ENCODE results near the gene CNGA1. TPM values are rescaled to one million over a fixed set of nuclear protein-coding genes. Genes with fewer than 3 reads are reported as not detected.

The CNGA1 gene
- total and polyA plus RNA-seq, 2 donors from 2014 or later = 3.4 to 3.7 TPM

- Histone ChIP-seq H3K9me3 (ENCODE audit: control insufficient read depth in 2 of 3, insufficient read depth in 1 of 3, low read length in 3 of 3) (no peaks in the 10 kb centered on the region), H3K27ac (ENCODE audit: low read depth in 2 of 2, low read length in 2 of 2) (no peak overlapping the region), H3K27me3 (ENCODE audit: control insufficient read depth, insufficient read depth, low read length) (no peaks in the 10 kb centered on the region), H3K9ac (ENCODE audit: low read length in 3 of 3) (no peak overlapping the region), H3K36me3 (ENCODE audit: control insufficient read depth in 2 of 3, insufficient read depth in 3 of 3, low read length in 3 of 3) (no peaks in the 10 kb centered on the region), H3K4me3 (ENCODE audit: low read length in 3 of 3) (no peak overlapping the region), H3K4me1 (ENCODE audit: control insufficient read depth in 2 of 3, insufficient read depth in 2 of 3, low read depth in 1 of 3, low read length in 3 of 3) (no peaks in the 10 kb centered on the region)
- no peak for TF ChIP-seq CTCF (IDR thresholded peaks at IDR 0.05; ENCODE audit: borderline replicate concordance, extremely low read depth, insufficient read depth)
- intact Hi-C loops (cut with DNase I) = no loop called here
- FAIRE-seq (no peak), DNase-seq (no peak)
Measured at GRCh38 chr4:48031802-48032525, 15.5 kb upstream of the CNGA1 start.

- intact Hi-C loops (cut with DNase I) = no loop called here
- DNase-seq (no peak), FAIRE-seq (no peak)
- H3K27me3 ChIP-seq (ENCODE audit: control insufficient read depth, insufficient read depth, low read length) = no peaks in the 10 kb centered on the region
- no peak overlapping the region for H3K4me3 ChIP-seq (ENCODE audit: low read length in 3 of 3)
- H3K4me1 ChIP-seq (ENCODE audit: control insufficient read depth in 2 of 3, insufficient read depth in 2 of 3, low read depth in 1 of 3, low read length in 3 of 3) = no peaks in the 10 kb centered on the region
- no peak overlapping the region for H3K9ac ChIP-seq (ENCODE audit: low read length in 3 of 3)
- no peak overlapping the region for H3K27ac ChIP-seq (ENCODE audit: low read depth in 2 of 2, low read length in 2 of 2)
- no peaks in the 10 kb centered on the region for H3K36me3 ChIP-seq (ENCODE audit: control insufficient read depth in 2 of 3, insufficient read depth in 3 of 3, low read length in 3 of 3)
- H3K9me3 ChIP-seq (ENCODE audit: control insufficient read depth in 2 of 3, insufficient read depth in 1 of 3, low read length in 3 of 3) = no peaks in the 10 kb centered on the region
- TF ChIP-seq CTCF (IDR thresholded peaks at IDR 0.05; ENCODE audit: borderline replicate concordance, extremely low read depth, insufficient read depth) = no peak
Measured at GRCh38 chr4:48030470-48030869, 14.0 kb upstream of the CNGA1 start.

DNA sequence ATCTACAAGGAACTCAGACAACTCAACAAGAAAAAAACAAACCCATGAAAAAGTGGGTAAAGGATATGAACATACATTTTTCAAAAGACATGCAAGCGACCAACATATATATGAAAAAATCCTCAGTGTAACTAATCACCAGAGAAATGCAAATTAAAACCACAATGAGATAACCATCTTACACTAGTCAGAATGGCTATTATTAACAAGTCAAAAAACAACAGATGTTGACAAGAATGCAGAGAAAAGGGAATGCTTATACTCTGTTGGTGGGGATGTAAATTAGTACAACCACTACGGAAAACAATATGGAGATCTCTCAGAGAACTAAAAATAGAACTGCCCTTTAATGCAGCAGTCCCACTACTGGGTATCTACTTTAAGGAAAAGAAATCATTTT, 12.2 kb upstream of the CNGA1 start:
- no peak for DNase-seq
- Histone ChIP-seq H3K27me3 (ENCODE audit: control insufficient read depth, insufficient read depth, low read length) (no peaks in the 10 kb centered on the region), H3K9ac (ENCODE audit: low read length in 3 of 3) (no peak overlapping the region), H3K4me1 (ENCODE audit: control insufficient read depth in 2 of 3, insufficient read depth in 2 of 3, low read depth in 1 of 3, low read length in 3 of 3) (no peaks in the 10 kb centered on the region), H3K27ac (ENCODE audit: low read depth in 2 of 2, low read length in 2 of 2) (no peak overlapping the region), H3K4me3 (ENCODE audit: low read length in 3 of 3) (no peak overlapping the region), H3K9me3 (ENCODE audit: control insufficient read depth in 2 of 3, insufficient read depth in 1 of 3, low read length in 3 of 3) (no peaks in the 10 kb centered on the region), H3K36me3 (ENCODE audit: control insufficient read depth in 2 of 3, insufficient read depth in 3 of 3, low read length in 3 of 3) (no peaks in the 10 kb centered on the region)
- intact Hi-C loops (cut with DNase I) = no loop called here
- FAIRE-seq = no peak
- no peak for TF ChIP-seq CTCF (IDR thresholded peaks at IDR 0.05; ENCODE audit: borderline replicate concordance, extremely low read depth, insufficient read depth)

DNA sequence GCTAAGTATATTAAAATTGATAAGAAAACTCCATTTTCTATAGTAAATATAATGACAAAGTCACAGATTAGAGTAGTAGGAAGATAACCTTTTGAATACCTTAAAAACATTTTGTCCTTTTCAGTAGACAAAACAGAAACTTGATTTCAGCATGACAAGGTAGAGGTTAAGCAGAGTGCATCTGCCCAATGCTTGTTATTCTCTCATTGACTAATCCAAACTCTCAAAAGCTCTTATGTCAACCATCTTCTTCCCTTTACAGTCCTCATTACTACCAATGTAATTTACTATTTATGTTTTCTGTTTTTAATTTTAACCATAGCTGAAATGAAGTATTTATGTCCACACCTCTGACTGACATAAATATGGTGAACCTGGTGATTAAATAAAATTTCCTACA, 11.2 kb upstream of the CNGA1 start:
- intact Hi-C loops (cut with DNase I) = no loop called here
- Histone ChIP-seq H3K27ac (ENCODE audit: low read depth in 2 of 2, low read length in 2 of 2) (no peak overlapping the region), H3K9me3 (ENCODE audit: control insufficient read depth in 2 of 3, insufficient read depth in 1 of 3, low read length in 3 of 3) (no peaks in the 10 kb centered on the region), H3K4me1 (ENCODE audit: control insufficient read depth in 2 of 3, insufficient read depth in 2 of 3, low read depth in 1 of 3, low read length in 3 of 3) (no peaks in the 10 kb centered on the region), H3K4me3 (ENCODE audit: low read length in 3 of 3) (no peak overlapping the region), H3K9ac (ENCODE audit: low read length in 3 of 3) (no peak overlapping the region), H3K36me3 (ENCODE audit: control insufficient read depth in 2 of 3, insufficient read depth in 3 of 3, low read length in 3 of 3) (no peaks in the 10 kb centered on the region), H3K27me3 (ENCODE audit: control insufficient read depth, insufficient read depth, low read length) (no peaks in the 10 kb centered on the region)
- DNase-seq = no peak
- no peak for TF ChIP-seq CTCF (IDR thresholded peaks at IDR 0.05; ENCODE audit: borderline replicate concordance, extremely low read depth, insufficient read depth)
- FAIRE-seq = no peak

Measured in kidney (tissue), 14 donors.